Stomach (tissue), 9 donors: ENCODE measurements around the gene RWDD3. TPM values are rescaled to one million over a fixed set of nuclear protein-coding genes. Genes with fewer than 3 reads are reported as not detected.

ENCODE experiments used
- DNase-seq, 2 donors: peaks; one replicate each; pipeline versions ENCODE4 v3.0.0 to v3.0.0-alpha.2; 2013 to 2019
- H3K27ac ChIP-seq, 5 donors: fragments of 200-600 bp in 4 of 5; sonication (generic) in 4 of 5; one replicate each; pipeline ENCODE4 v1.5.1; 2013 to 2019; ENCODE audit warnings: mild to moderate bottlenecking in 1 of 5, moderate library complexity in 1 of 5
- H3K27me3 ChIP-seq, 3 donors: fragments of 200-600 bp; sonication (generic); one replicate each; pipeline ENCODE4 v1.5.1; 2017 to 2019; ENCODE audit warnings: mixed run types in 1 of 3
- H3K36me3 ChIP-seq, 4 donors: fragments of 200-600 bp; sonication (generic); 1 replicate in 3 of 4; 2 replicates in 1 of 4; pipeline ENCODE4 v1.5.1; 2016 to 2019
- H3K4me1 ChIP-seq, 4 donors: fragments of 200-600 bp; sonication (generic); one replicate each; pipeline ENCODE4 v1.5.1; 2016 to 2019
- H3K4me3 ChIP-seq, 4 donors: fragments of 200-600 bp; sonication (generic) in 3 of 4; one replicate each; pipeline ENCODE4 v1.5.1; 2016 to 2019; ENCODE audit warnings: mild to moderate bottlenecking in 1 of 4
- H3K9me3 ChIP-seq, 4 donors: fragments of 200-600 bp; sonication (generic); one replicate each; pipeline ENCODE4 v1.5.1; 2016 to 2019
- CTCF ChIP-seq, 7 experiments: fragments of 450-650 bp in 4 of 7; fragments of 200-600 bp in 3 of 7; sonication (generic) in 3 of 7; IDR thresholded peaks; one replicate each; pipeline ENCODE4 v1.5.1; 2016 to 2019; ENCODE audit warnings: antibody characterized with exemption in 7 of 7, control low read depth in 2 of 7, mild to moderate bottlenecking in 1 of 7
- EP300 ChIP-seq: sonication (generic); formaldehyde crosslinking; IDR thresholded peaks from one replicate; pipeline ENCODE4 v1.6.1; 2017; ENCODE audit warnings: antibody characterized with exemption
- POLR2A ChIP-seq, 4 donors: fragments of 450-650 bp; IDR thresholded peaks; one replicate each; pipeline ENCODE4 v1.6.1; 2016; ENCODE audit warnings: antibody characterized with exemption in 4 of 4, control low read depth in 2 of 4, mild to moderate bottlenecking in 1 of 4, moderate library complexity in 1 of 4
- POLR2AphosphoS5 ChIP-seq, 3 donors: sonication (generic); formaldehyde crosslinking; IDR thresholded peaks; one replicate each; pipeline ENCODE4 v1.6.1; 2016; ENCODE audit warnings: antibody characterized with exemption in 3 of 3
- WGBS, 5 donors: extraction: QIAGEN DNeasy Blood & Tissue Kit in 3 of 5; methylation state at CpG; one replicate each; pipeline versions ENCODE4 v1.1.5 to v1.1.7; 2013 to 2018; 5-methylcytosine and 5-hydroxymethylcytosine counted together
- intact Hi-C: fragments of 100-400 bp; cut with DNase I; formaldehyde crosslinking; loops from one replicate; pipeline ENCODE4 v1.15.1; 2023; ENCODE audit warnings: low total_unique reads
- polyA plus RNA-seq, 3 donors: library from polyadenylated mRNA; stranded (reverse); fragments of 200-250 nt; gene quantifications; one replicate each; pipeline ENCODE4 v1.2.3, GENCODE V29; 2013
- total RNA-seq, 5 donors: library from RNA; depleted of rRNA; stranded (reverse); fragments of >200 nt; gene quantifications; one replicate each; pipeline versions ENCODE4 v1.1.0 to v1.2.3, GENCODE V29; 2014 to 2016
- donor health status: healthy with polysubstance abuse.
- donor health status: Bipolar disorder and iron deficiency.
- donor health status: healthy.

RWDD3 gene
- total and polyA plus RNA-seq, 8 donors: 8.1 to 36.2 (median 19.9) TPM

DNA sequence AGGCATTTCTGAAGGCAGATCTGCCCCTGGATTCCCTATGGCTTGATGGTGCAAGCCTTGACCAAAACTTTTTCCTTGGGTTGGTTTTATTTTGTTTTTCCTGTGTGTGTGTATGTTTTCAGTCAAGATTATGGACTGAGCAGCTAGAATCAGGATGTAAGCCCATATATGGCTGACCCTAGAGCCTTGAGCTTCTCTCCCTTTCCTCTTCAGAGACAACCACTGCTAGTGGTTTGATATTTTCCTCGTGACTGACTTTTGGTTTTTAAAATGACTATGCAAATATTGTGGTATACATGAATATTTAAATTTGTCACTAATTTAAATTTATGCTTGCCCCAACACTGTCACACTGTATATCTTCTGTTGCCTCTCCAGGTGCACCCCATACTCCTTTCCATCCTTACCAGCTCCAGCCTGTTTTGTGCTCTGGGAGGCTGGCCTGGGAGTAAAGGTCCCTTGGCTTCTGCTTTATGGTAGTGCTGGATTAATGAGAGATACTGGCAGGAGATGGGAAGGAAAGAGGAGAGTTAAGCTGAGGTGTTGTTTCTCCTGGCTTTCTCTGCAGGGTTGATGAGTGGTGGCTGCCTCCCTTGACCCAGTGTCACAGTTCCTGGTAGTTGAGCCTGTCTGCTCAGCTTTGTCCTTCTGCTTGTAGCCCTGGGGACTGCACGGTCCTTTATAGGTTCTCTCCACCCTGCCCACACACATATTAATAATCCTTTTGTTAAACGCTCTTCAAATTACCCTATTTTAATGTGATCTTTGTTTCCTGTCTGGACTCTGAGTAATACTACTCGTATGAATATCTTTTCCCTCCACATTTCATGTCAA is 44.4 kb downstream of the RWDD3 start:
- WGBS, 5 donors: 64 to 76% (median 68%) methylated on average over 4 of the region's 4 CpGs

DNA sequence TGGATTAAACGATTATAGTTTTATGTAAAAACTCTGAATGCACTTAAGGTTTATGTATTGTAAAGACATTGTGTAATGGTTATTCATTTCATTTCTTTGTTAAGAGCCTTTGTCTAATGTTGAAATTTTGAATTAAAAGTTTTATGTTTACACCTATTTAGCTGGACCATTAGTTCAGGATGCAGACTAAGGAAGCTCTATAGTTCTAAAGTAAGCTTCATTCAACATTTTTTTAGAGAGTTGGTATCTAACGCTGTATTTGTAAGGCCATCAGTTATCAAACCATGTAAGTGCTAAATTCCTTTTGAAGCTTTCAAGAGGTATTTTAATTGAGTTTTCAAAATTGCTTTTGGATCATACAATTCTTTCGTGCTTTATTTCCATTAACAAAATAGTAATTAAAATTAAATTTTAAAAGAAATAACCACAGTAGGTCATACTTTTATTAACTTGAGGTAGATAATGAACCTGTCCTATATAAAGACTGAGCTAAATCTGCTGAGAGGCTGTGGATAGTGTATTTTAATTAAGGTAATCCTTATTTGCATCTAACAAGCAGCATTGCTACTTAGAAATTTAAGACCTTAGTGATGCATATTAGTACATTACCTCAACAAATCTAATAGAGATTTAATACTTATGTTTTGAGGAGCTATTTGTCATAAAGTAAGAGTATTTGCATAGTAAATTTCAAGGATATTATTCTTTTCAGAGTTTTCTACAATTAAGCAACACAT is 47.9 kb downstream of the RWDD3 start:
- H3K9me3 ChIP-seq: no peaks in the 10 kb centered on the region
- DNase-seq: no peak
- no peak overlapping the region for H3K4me3 ChIP-seq
- intact Hi-C loops: no loop called here
- WGBS, 5 donors: 84 to 88% (median 86%) methylated on average over 3 of the region's 3 CpGs
- H3K36me3 ChIP-seq: no peaks in the 10 kb centered on the region
- no peak overlapping the region for H3K27ac ChIP-seq
- no peaks in the 10 kb centered on the region for H3K27me3 ChIP-seq
- H3K4me1 ChIP-seq: peaks cover 0 to 10% (median 0%) of the 10 kb centered on the region in 4 donors
- TF ChIP-seq POLR2A (IDR thresholded peaks at IDR 0.05) (no peak), CTCF (IDR thresholded peaks at IDR 0.05) (no peak), EP300 (no peak), POLR2AphosphoS5 (IDR thresholded peaks at IDR 0.05) (no peak)

More for the DNA sequence above, 44.4 kb downstream of the RWDD3 start:
- Histone ChIP-seq H3K27me3 (no peaks in the 10 kb centered on the region), H3K27ac (no peak overlapping the region), H3K4me1 (no peaks in the 10 kb centered on the region), H3K36me3 (no peaks in the 10 kb centered on the region), H3K9me3 (no peaks in the 10 kb centered on the region), H3K4me3 (no peak overlapping the region)
- TF ChIP-seq POLR2A (IDR thresholded peaks at IDR 0.05): no peak
- TF ChIP-seq EP300: no peak
- no peak for TF ChIP-seq POLR2AphosphoS5 (IDR thresholded peaks at IDR 0.05)
- TF ChIP-seq CTCF (IDR thresholded peaks at IDR 0.05): no peak
- intact Hi-C loops: no loop called here
- no peak for DNase-seq

GRCh38 chr1:95282518-95282895 is 48.5 kb downstream of the RWDD3 start:
- Histone ChIP-seq H3K27me3 (no peaks in the 10 kb centered on the region), H3K4me3 (no peak overlapping the region), H3K36me3 (no peaks in the 10 kb centered on the region), H3K9me3 (no peaks in the 10 kb centered on the region), H3K4me1 (peaks cover 0 to 15% (median 0%) of the 10 kb centered on the region in 4 donors), H3K27ac (no peak overlapping the region)
- TF ChIP-seq POLR2A (IDR thresholded peaks at IDR 0.05): no peak
- TF ChIP-seq CTCF (IDR thresholded peaks at IDR 0.05): no peak
- TF ChIP-seq POLR2AphosphoS5 (IDR thresholded peaks at IDR 0.05): no peak
- TF ChIP-seq EP300: no peak
- 86 to 96% (median 88%) methylated on average over 1 of the region's 1 CpG for WGBS, 5 donors
- intact Hi-C loops: no loop called here
- DNase-seq: no peak

GRCh38 chr1:95284420-95284819 is 50.4 kb downstream of the RWDD3 start:
- Histone ChIP-seq H3K36me3 (no peaks in the 10 kb centered on the region), H3K27me3 (no peaks in the 10 kb centered on the region), H3K4me1 (peaks cover 0 to 18% (median 0%) of the 10 kb centered on the region in 4 donors), H3K9me3 (no peaks in the 10 kb centered on the region), H3K4me3 (no peak overlapping the region), H3K27ac (no peak overlapping the region)
- DNase-seq: no peak
- intact Hi-C loops: no loop called here
- WGBS, 5 donors: 86 to 96% (median 94%) methylated on average over 2 of the region's 2 CpGs
- TF ChIP-seq EP300: no peak
- no peak for TF ChIP-seq POLR2A (IDR thresholded peaks at IDR 0.05)
- no peak for TF ChIP-seq POLR2AphosphoS5 (IDR thresholded peaks at IDR 0.05)
